ENCODE results near the gene ADAM23. TPM values are rescaled to one million over a fixed set of nuclear protein-coding genes. Genes with fewer than 3 reads are reported as not detected.
"Not testable (repeated sequence)": the region's sequence is repeated elsewhere in the genome, so short reads cannot be mapped to it uniquely, and the experiment has no call there.

Gene ADAM23
- total RNA-seq: 0.92 and 1.7 TPM in 2 replicates

DNA sequence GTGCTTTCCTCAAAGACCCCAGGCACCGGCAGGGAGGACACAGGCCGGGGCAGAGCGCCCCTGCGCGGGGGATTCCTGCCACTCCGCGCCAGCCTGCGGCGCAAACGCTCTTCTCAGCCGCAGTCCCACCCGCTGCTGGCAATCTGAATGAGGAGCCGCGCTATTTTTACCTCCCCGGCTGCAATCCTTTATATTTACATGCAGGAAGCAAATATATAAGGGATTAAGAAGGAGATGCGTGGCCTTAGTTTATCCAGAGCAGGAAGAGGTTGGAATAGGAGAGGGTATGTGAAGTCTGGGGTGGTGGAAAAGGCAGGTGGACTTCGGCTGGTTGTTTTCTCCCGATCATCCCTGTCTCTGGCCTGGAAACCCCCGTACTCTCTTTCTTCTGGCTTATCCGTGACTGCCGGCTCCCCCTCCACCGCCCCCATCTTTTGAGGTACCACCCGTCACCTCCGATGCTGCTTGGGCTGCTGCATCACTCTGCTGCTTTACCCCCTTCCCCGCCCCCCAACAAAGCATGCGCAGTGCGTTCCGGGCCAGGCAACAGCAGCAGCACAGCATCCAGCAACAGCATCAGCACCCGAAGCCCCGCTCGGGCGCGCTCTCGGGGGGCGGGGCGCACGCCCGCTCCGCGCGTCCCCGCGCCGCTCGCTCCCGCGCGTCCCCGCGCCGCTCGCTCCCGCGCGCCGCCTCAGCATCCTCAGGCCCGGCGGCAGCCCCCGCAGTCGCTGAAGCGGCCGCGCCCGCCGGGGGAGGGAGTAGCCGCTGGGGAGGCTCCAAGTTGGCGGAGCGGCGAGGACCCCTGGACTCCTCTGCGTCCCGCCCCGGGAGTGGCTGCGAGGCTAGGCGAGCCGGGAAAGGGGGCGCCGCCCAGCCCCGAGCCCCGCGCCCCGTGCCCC, at the start of gene ADAM23:
Gene ADAM23 (plus strand): TSS at position 700 of the 902 bp plus-strand sequence. CDS start 335 bp downstream, outside the sequence.
- TF ChIP-seq, protein P1, sequence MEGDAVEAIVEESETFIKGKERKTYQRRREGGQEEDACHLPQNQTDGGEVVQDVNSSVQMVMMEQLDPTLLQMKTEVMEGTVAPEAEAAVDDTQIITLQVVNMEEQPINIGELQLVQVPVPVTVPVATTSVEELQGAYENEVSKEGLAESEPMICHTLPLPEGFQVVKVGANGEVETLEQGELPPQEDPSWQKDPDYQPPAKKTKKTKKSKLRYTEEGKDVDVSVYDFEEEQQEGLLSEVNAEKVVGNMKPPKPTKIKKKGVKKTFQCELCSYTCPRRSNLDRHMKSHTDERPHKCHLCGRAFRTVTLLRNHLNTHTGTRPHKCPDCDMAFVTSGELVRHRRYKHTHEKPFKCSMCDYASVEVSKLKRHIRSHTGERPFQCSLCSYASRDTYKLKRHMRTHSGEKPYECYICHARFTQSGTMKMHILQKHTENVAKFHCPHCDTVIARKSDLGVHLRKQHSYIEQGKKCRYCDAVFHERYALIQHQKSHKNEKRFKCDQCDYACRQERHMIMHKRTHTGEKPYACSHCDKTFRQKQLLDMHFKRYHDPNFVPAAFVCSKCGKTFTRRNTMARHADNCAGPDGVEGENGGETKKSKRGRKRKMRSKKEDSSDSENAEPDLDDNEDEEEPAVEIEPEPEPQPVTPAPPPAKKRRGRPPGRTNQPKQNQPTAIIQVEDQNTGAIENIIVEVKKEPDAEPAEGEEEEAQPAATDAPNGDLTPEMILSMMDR (conservative IDR thresholded peaks at IDR 0.05; ENCODE audit: low read depth, low read length): peak; percentile 6
- no peak for DNase-seq (ENCODE audit: low read depth)

GRCh38 chr2:206396211-206396610, 47.1 kb upstream of the ADAM23 start:
- no peak for DNase-seq (ENCODE audit: low read depth)
- no peak overlapping the region for H3K4me3 ChIP-seq (ENCODE audit: low read depth, low read length)
- TF ChIP-seq, protein P1 (conservative IDR thresholded peaks at IDR 0.05; ENCODE audit: low read depth, low read length): no peak

More for the DNA sequence above, at the start of gene ADAM23:
- peak within 1 kb of the TSS; percentile 16 for H3K4me3 ChIP-seq (ENCODE audit: low read depth, low read length)

- DNase-seq (ENCODE audit: low read depth); H3K4me3 ChIP-seq (ENCODE audit: low read depth, low read length): not testable (repeated sequence)
Measured at GRCh38 chr2:206402956-206403569, 40.3 kb upstream of the ADAM23 start.

GRCh38 chr2:206408323-206409320, 34.7 kb upstream of the ADAM23 start:
- no peak overlapping the region for H3K4me3 ChIP-seq (ENCODE audit: low read depth, low read length)
- TF ChIP-seq, protein P1 (conservative IDR thresholded peaks at IDR 0.05; ENCODE audit: low read depth, low read length): no peak
- no peak for DNase-seq (ENCODE audit: low read depth)

DNA sequence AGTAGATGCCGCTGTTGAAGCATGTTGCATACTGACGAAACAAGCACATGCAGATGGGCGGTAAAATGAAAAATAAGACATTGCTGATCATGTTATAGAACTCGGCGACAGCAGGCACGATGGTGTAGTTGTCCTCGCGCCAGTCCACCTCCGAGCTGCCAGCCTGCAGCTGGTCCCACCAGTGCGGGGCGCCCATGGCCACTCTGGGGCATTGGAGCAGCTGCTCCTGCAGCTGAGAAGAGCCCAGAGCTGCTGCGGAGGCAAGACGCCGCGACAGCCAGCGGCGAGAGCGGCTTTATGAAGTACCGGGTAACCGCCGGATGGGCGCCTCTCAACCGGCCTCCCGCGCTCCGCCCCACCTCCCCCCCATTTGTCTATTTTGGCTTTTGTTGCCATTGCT, 32.6 kb upstream of the ADAM23 start:
- no peak overlapping the region for H3K4me3 ChIP-seq (ENCODE audit: low read depth, low read length)
- no peak for DNase-seq (ENCODE audit: low read depth)
- TF ChIP-seq, protein P1 (conservative IDR thresholded peaks at IDR 0.05; ENCODE audit: low read depth, low read length): no peak

GRCh38 chr2:206415618-206416243, 27.6 kb upstream of the ADAM23 start:
- no peak overlapping the region for H3K4me3 ChIP-seq (ENCODE audit: low read depth, low read length)
- DNase-seq (ENCODE audit: low read depth): no peak
- TF ChIP-seq, protein P1 (conservative IDR thresholded peaks at IDR 0.05; ENCODE audit: low read depth, low read length): no peak
